ENCODE results near the gene CXCL16. TPM values are rescaled to one million over a fixed set of nuclear protein-coding genes. Genes with fewer than 3 reads are reported as not detected.
A peak's percentile ranks its signal among the peaks of the same experiment; 100 is the strongest.

The CXCL16 gene
- total RNA-seq, 2 donors from 2014 or later, result 27.9 to 36.0 TPM

DNA sequence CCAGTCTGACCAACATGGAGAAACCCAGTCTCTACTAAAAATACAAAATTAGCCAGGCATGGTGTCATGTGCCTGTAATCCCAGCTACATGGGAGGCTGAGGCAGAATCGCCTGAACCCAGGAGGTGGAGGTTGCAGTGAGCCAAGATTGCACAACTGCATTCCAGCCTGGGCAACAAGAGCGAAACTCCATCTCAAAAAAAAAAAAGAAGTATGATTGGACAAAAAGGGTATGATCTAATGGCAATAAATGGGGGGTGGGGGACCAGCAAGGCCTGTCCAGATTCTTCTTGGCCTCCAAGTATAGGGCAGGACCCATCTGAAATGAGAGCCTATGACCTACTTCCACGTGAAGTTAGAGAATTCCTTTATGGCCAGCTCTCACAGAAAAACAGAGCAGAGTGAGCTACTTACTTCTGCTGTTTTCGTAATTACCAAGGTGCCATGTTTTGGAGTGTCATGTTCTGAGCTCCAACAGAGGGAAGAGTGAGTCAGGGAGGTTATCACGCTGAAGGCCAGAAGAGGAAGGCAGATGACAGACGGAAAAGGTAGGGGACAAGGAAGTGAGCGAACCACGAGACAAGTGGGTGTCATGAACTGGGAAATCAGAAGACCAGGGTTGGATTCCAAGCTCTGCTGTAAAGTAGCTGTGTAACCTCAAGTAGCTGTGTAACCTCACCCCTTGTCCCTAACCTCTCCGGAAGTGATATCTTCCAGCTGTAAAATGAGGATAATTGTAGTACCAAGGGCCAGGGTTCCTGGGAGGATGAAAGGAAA, 3.7 kb downstream of the CXCL16 start:
- intact Hi-C loops (cut with DNase I), result no loop called here
- TF ChIP-seq POLR2AphosphoS5 (IDR thresholded peaks at IDR 0.05), result no peak
- TF ChIP-seq, protein P1, sequence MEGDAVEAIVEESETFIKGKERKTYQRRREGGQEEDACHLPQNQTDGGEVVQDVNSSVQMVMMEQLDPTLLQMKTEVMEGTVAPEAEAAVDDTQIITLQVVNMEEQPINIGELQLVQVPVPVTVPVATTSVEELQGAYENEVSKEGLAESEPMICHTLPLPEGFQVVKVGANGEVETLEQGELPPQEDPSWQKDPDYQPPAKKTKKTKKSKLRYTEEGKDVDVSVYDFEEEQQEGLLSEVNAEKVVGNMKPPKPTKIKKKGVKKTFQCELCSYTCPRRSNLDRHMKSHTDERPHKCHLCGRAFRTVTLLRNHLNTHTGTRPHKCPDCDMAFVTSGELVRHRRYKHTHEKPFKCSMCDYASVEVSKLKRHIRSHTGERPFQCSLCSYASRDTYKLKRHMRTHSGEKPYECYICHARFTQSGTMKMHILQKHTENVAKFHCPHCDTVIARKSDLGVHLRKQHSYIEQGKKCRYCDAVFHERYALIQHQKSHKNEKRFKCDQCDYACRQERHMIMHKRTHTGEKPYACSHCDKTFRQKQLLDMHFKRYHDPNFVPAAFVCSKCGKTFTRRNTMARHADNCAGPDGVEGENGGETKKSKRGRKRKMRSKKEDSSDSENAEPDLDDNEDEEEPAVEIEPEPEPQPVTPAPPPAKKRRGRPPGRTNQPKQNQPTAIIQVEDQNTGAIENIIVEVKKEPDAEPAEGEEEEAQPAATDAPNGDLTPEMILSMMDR (IDR thresholded peaks at IDR 0.05), result no peak
- no peak for TF ChIP-seq POLR2A (IDR thresholded peaks at IDR 0.05)
- H3K27me3 ChIP-seq (replicated peaks; ENCODE audit: insufficient read depth), result no peaks in the 10 kb centered on the region
- no peaks in the 10 kb centered on the region for H3K4me1 ChIP-seq (replicated peaks)
- H3K36me3 ChIP-seq, result no peaks in the 10 kb centered on the region
- no peak overlapping the region for H3K4me3 ChIP-seq
- WGBS, result 76% methylated on average over 9 of the region's 9 CpGs
- H3K9me3 ChIP-seq, result no peaks in the 10 kb centered on the region
- no peak for DNase-seq (ENCODE audit: low spot score)
- H3K27ac ChIP-seq, result no peak overlapping the region

- no peak for DNase-seq (ENCODE audit: low spot score)
- Histone ChIP-seq H3K27me3 (replicated peaks; ENCODE audit: insufficient read depth) (no peaks in the 10 kb centered on the region), H3K27ac (no peak overlapping the region), H3K36me3 (no peaks in the 10 kb centered on the region), H3K9me3 (no peaks in the 10 kb centered on the region), H3K4me1 (replicated peaks) (peaks cover 2% of the 10 kb centered on the region), H3K4me3 (no peak overlapping the region)
- TF ChIP-seq POLR2A (IDR thresholded peaks at IDR 0.05), result no peak
- TF ChIP-seq, protein P1 (IDR thresholded peaks at IDR 0.05), result no peak
- no peak for TF ChIP-seq POLR2AphosphoS5 (IDR thresholded peaks at IDR 0.05)
- intact Hi-C loops (cut with DNase I), result loop anchor here (5.0 kb wide), 2 partner anchors 52 to 152 kb away; partner anchors contain the start of genes GLTPD2 and VMO1
- WGBS, result 86% methylated on average over 8 of the region's 8 CpGs
Measured at GRCh38 chr17:4734857-4735475, 4.8 kb downstream of the CXCL16 start.

DNA sequence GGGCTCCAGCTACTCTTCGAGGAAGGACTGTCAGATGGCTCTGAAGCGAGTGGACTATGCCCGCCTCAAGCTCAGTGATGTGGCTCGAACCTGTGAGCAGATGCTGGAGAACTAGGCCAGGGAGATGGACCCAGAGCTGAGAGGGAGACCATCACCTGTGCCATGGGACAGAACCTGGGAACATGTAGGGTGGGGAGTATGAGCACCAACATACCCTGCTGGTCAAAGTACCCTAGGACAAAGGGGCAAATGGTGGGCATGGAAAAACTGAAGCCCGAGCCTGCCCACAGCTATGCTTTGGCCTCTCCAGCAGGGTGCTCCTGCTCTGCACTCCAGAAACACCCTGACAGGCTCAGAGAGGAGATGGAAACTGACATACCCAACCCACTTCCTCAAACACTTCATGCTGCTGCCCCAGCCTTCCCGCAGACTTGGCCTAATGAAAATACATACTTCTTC, 6.6 kb downstream of the CXCL16 start:
- 90% methylated on average over 6 of the region's 6 CpGs for WGBS
- DNase-seq (ENCODE audit: low spot score), result no peak
- Histone ChIP-seq H3K27me3 (replicated peaks; ENCODE audit: insufficient read depth) (no peaks in the 10 kb centered on the region), H3K4me3 (no peak overlapping the region), H3K9me3 (no peaks in the 10 kb centered on the region), H3K27ac (no peak overlapping the region), H3K4me1 (replicated peaks) (peaks cover 2% of the 10 kb centered on the region), H3K36me3 (no peaks in the 10 kb centered on the region)
- intact Hi-C loops (cut with DNase I), result loop anchor here (5.0 kb wide), 2 partner anchors 54 to 154 kb away; partner anchors contain the start of genes GLTPD2 and VMO1
- TF ChIP-seq, protein P1 (IDR thresholded peaks at IDR 0.05), result peak in 1 of 4 experiments; percentile 18
- no peak for TF ChIP-seq POLR2AphosphoS5 (IDR thresholded peaks at IDR 0.05)

- intact Hi-C loops (cut with DNase I), result no loop called here
- H3K27ac ChIP-seq, result no peak overlapping the region
- no peak for DNase-seq (ENCODE audit: low spot score)
Measured at GRCh38 chr17:4728124-4728523, 11.6 kb downstream of the CXCL16 start.

More at GRCh38 chr17:4728124-4728523, 11.6 kb downstream of the CXCL16 start:
- TF ChIP-seq POLR2AphosphoS5 (IDR thresholded peaks at IDR 0.05) (no peak), POLR2A (IDR thresholded peaks at IDR 0.05) (no peak)
- TF ChIP-seq, protein P1 (IDR thresholded peaks at IDR 0.05), result no peak
- no peaks in the 10 kb centered on the region for H3K27me3 ChIP-seq (replicated peaks; ENCODE audit: insufficient read depth)
- H3K9me3 ChIP-seq, result no peaks in the 10 kb centered on the region
- peaks cover 2% of the 10 kb centered on the region for H3K4me1 ChIP-seq (replicated peaks)
- 55% methylated on average over 3 of the region's 3 CpGs for WGBS
- no peak overlapping the region for H3K4me3 ChIP-seq
- no peaks in the 10 kb centered on the region for H3K36me3 ChIP-seq

Data from prostate gland (tissue), 2 donors.